ENCODE data around the gene GZF1. TPM values are rescaled to one million over a fixed set of nuclear protein-coding genes. Genes with fewer than 3 reads are reported as not detected.

GZF1 gene
- total RNA-seq, 1 donor from 2014 or later, result 28.3 TPM

GRCh38 chr20:23340524-23340923 lies 21.5 kb upstream of the GZF1 start:
- peak; percentile 72 for DNase-seq
- TF ChIP-seq CTCF (IDR thresholded peaks at IDR 0.05; ENCODE audit: partially characterized antibody, unreplicated experiment), result peak; percentile 49
- no peak overlapping the region for H3K4me3 Mint-ChIP-seq (ENCODE audit: unreplicated experiment)
- no peak overlapping the region for H3K27ac Mint-ChIP-seq (ENCODE audit: unreplicated experiment)
- no peaks in the 10 kb centered on the region for H3K36me3 Mint-ChIP-seq (ENCODE audit: unreplicated experiment)
- H3K27me3 Mint-ChIP-seq (ENCODE audit: unreplicated experiment), result no peaks in the 10 kb centered on the region
- H3K4me1 Mint-ChIP-seq (ENCODE audit: low read depth, unreplicated experiment), result no peaks in the 10 kb centered on the region
- no peaks in the 10 kb centered on the region for H3K9me3 Mint-ChIP-seq (ENCODE audit: unreplicated experiment)

GRCh38 chr20:23341073-23341472 lies 20.9 kb upstream of the GZF1 start:
- Mint-ChIP-seq H3K27me3 (ENCODE audit: unreplicated experiment) (no peaks in the 10 kb centered on the region), H3K9me3 (ENCODE audit: unreplicated experiment) (no peaks in the 10 kb centered on the region), H3K36me3 (ENCODE audit: unreplicated experiment) (no peaks in the 10 kb centered on the region), H3K4me1 (ENCODE audit: low read depth, unreplicated experiment) (no peaks in the 10 kb centered on the region), H3K27ac (ENCODE audit: unreplicated experiment) (no peak overlapping the region), H3K4me3 (ENCODE audit: unreplicated experiment) (no peak overlapping the region)
- TF ChIP-seq CTCF (IDR thresholded peaks at IDR 0.05; ENCODE audit: partially characterized antibody, unreplicated experiment), result no peak
- no peak for DNase-seq

GRCh38 chr20:23343590-23343989 lies 18.4 kb upstream of the GZF1 start:
- Mint-ChIP-seq H3K27ac (ENCODE audit: unreplicated experiment) (no peak overlapping the region), H3K9me3 (ENCODE audit: unreplicated experiment) (no peaks in the 10 kb centered on the region), H3K27me3 (ENCODE audit: unreplicated experiment) (no peaks in the 10 kb centered on the region)

GRCh38 chr20:23344336-23344735 lies 17.6 kb upstream of the GZF1 start:
- no peak for DNase-seq
- no peak for TF ChIP-seq CTCF (IDR thresholded peaks at IDR 0.05; ENCODE audit: partially characterized antibody, unreplicated experiment)
- no peaks in the 10 kb centered on the region for H3K9me3 Mint-ChIP-seq (ENCODE audit: unreplicated experiment)
- H3K27ac Mint-ChIP-seq (ENCODE audit: unreplicated experiment), result no peak overlapping the region
- H3K36me3 Mint-ChIP-seq (ENCODE audit: unreplicated experiment), result no peaks in the 10 kb centered on the region
- peaks cover under 1% of the 10 kb centered on the region for H3K4me1 Mint-ChIP-seq (ENCODE audit: low read depth, unreplicated experiment)
- no peak overlapping the region for H3K4me3 Mint-ChIP-seq (ENCODE audit: unreplicated experiment)
- no peaks in the 10 kb centered on the region for H3K27me3 Mint-ChIP-seq (ENCODE audit: unreplicated experiment)

More at GRCh38 chr20:23343590-23343989, 18.4 kb upstream of the GZF1 start:
- no peak overlapping the region for H3K4me3 Mint-ChIP-seq (ENCODE audit: unreplicated experiment)
- H3K36me3 Mint-ChIP-seq (ENCODE audit: unreplicated experiment), result no peaks in the 10 kb centered on the region
- H3K4me1 Mint-ChIP-seq (ENCODE audit: low read depth, unreplicated experiment), result no peaks in the 10 kb centered on the region
- TF ChIP-seq CTCF (IDR thresholded peaks at IDR 0.05; ENCODE audit: partially characterized antibody, unreplicated experiment), result no peak
- no peak for DNase-seq

GRCh38 chr20:23346002-23346401 lies 16.0 kb upstream of the GZF1 start:
- Mint-ChIP-seq H3K4me3 (ENCODE audit: unreplicated experiment) (no peak overlapping the region), H3K4me1 (ENCODE audit: low read depth, unreplicated experiment) (peaks cover 4% of the 10 kb centered on the region), H3K27ac (ENCODE audit: unreplicated experiment) (no peak overlapping the region), H3K36me3 (ENCODE audit: unreplicated experiment) (no peaks in the 10 kb centered on the region), H3K27me3 (ENCODE audit: unreplicated experiment) (peaks cover 5% of the 10 kb centered on the region), H3K9me3 (ENCODE audit: unreplicated experiment) (peaks cover 7% of the 10 kb centered on the region)
- no peak for DNase-seq
- TF ChIP-seq CTCF (IDR thresholded peaks at IDR 0.05; ENCODE audit: partially characterized antibody, unreplicated experiment), result no peak

Data from glutamatergic neuron (in vitro differentiated cells).